Measurements from ENCODE around the gene SMARCA2. TPM values are rescaled to one million over a fixed set of nuclear protein-coding genes. Genes with fewer than 3 reads are reported as not detected.

SMARCA2 gene
- total and polyA plus RNA-seq, 9 of the 15 experiments (the other 6 are each of a cell fraction or from before 2014, with no cell fraction given): 8.0 to 34.8 (median 25.5) TPM

DNA sequence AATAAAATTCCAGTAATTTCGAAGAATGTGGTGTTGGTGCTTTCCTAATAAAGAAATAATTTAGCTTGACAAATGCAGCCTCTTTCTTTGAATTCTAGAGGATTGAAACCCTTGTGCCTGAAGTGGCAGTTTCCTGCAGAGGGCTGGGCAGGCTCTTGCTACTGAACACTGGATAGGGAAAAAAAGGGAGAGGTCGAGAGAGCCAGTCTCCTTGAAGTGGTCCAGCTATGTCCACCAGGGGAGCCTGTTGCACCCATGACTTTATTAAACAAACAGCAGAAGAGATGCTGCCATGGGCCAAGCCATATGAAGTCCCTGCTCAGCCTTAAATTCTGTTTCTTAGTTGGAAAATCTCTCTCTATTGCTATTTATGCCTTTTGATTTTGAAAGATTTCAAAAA, 178.4 kb downstream of the SMARCA2 start:
- H3K4me2 ChIP-seq (ENCODE audit: insufficient read depth, low read length): no peak overlapping the region
- TF ChIP-seq, protein P1, sequence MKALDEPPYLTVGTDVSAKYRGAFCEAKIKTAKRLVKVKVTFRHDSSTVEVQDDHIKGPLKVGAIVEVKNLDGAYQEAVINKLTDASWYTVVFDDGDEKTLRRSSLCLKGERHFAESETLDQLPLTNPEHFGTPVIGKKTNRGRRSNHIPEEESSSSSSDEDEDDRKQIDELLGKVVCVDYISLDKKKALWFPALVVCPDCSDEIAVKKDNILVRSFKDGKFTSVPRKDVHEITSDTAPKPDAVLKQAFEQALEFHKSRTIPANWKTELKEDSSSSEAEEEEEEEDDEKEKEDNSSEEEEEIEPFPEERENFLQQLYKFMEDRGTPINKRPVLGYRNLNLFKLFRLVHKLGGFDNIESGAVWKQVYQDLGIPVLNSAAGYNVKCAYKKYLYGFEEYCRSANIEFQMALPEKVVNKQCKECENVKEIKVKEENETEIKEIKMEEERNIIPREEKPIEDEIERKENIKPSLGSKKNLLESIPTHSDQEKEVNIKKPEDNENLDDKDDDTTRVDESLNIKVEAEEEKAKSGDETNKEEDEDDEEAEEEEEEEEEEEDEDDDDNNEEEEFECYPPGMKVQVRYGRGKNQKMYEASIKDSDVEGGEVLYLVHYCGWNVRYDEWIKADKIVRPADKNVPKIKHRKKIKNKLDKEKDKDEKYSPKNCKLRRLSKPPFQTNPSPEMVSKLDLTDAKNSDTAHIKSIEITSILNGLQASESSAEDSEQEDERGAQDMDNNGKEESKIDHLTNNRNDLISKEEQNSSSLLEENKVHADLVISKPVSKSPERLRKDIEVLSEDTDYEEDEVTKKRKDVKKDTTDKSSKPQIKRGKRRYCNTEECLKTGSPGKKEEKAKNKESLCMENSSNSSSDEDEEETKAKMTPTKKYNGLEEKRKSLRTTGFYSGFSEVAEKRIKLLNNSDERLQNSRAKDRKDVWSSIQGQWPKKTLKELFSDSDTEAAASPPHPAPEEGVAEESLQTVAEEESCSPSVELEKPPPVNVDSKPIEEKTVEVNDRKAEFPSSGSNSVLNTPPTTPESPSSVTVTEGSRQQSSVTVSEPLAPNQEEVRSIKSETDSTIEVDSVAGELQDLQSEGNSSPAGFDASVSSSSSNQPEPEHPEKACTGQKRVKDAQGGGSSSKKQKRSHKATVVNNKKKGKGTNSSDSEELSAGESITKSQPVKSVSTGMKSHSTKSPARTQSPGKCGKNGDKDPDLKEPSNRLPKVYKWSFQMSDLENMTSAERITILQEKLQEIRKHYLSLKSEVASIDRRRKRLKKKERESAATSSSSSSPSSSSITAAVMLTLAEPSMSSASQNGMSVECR (CRISPR knock-in tag; IDR thresholded peaks at IDR 0.05): no peak
- no peak for TF ChIP-seq NR3C1 (CRISPR knock-in tag; IDR thresholded peaks at IDR 0.05)
- no peak for TF ChIP-seq MAFG (tag; conservative IDR thresholded peaks at IDR 0.05)
- TF ChIP-seq ILK (tag; IDR thresholded peaks at IDR 0.05; ENCODE audit: borderline replicate concordance, low read depth): no peak
- TF ChIP-seq, protein P2, sequence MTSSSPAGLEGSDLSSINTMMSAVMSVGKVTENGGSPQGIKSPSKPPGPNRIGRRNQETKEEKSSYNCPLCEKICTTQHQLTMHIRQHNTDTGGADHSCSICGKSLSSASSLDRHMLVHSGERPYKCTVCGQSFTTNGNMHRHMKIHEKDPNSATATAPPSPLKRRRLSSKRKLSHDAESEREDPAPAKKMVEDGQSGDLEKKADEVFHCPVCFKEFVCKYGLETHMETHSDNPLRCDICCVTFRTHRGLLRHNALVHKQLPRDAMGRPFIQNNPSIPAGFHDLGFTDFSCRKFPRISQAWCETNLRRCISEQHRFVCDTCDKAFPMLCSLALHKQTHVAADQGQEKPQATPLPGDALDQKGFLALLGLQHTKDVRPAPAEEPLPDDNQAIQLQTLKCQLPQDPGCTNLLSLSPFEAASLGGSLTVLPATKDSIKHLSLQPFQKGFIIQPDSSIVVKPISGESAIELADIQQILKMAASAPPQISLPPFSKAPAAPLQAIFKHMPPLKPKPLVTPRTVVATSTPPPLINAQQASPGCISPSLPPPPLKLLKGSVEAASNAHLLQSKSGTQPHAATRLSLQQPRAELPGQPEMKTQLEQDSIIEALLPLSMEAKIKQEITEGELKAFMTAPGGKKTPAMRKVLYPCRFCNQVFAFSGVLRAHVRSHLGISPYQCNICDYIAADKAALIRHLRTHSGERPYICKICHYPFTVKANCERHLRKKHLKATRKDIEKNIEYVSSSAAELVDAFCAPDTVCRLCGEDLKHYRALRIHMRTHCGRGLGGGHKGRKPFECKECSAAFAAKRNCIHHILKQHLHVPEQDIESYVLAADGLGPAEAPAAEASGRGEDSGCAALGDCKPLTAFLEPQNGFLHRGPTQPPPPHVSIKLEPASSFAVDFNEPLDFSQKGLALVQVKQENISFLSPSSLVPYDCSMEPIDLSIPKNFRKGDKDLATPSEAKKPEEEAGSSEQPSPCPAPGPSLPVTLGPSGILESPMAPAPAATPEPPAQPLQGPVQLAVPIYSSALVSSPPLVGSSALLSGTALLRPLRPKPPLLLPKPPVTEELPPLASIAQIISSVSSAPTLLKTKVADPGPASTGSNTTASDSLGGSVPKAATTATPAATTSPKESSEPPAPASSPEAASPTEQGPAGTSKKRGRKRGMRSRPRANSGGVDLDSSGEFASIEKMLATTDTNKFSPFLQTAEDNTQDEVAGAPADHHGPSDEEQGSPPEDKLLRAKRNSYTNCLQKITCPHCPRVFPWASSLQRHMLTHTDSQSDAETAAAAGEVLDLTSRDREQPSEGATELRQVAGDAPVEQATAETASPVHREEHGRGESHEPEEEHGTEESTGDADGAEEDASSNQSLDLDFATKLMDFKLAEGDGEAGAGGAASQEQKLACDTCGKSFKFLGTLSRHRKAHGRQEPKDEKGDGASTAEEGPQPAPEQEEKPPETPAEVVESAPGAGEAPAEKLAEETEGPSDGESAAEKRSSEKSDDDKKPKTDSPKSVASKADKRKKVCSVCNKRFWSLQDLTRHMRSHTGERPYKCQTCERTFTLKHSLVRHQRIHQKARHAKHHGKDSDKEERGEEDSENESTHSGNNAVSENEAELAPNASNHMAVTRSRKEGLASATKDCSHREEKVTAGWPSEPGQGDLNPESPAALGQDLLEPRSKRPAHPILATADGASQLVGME (CRISPR knock-in tag; IDR thresholded peaks at IDR 0.05): no peak
- TF ChIP-seq SUPT5H (IDR thresholded peaks at IDR 0.05): no peak
- TF ChIP-seq, protein P3, sequence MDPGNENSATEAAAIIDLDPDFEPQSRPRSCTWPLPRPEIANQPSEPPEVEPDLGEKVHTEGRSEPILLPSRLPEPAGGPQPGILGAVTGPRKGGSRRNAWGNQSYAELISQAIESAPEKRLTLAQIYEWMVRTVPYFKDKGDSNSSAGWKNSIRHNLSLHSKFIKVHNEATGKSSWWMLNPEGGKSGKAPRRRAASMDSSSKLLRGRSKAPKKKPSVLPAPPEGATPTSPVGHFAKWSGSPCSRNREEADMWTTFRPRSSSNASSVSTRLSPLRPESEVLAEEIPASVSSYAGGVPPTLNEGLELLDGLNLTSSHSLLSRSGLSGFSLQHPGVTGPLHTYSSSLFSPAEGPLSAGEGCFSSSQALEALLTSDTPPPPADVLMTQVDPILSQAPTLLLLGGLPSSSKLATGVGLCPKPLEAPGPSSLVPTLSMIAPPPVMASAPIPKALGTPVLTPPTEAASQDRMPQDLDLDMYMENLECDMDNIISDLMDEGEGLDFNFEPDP (CRISPR knock-in tag; IDR thresholded peaks at IDR 0.05): no peak
- no peak for TF ChIP-seq BRD9 (IDR thresholded peaks at IDR 0.05; ENCODE audit: low read depth, partially characterized antibody)
- no peak for TF ChIP-seq ZNF347 (CRISPR knock-in tag; IDR thresholded peaks at IDR 0.05; ENCODE audit: low read depth)
- TF ChIP-seq CAMTA2 (CRISPR knock-in tag; conservative IDR thresholded peaks at IDR 0.05): no peak
- ATAC-seq (no peak), FAIRE-seq (no peak), DNase-seq (ENCODE audit: extremely low read depth in 1 of 4, low spot score in 3 of 4) (no peak)
- no peaks in the 10 kb centered on the region for H3K4me1 ChIP-seq (replicated peaks in 1 of 2; ENCODE audit: control insufficient read depth in 2 of 2, insufficient read depth in 2 of 2, low read length in 2 of 2)
- peaks cover 31% of the 10 kb centered on the region for H3K36me3 ChIP-seq (ENCODE audit: control insufficient read depth, insufficient read depth, low read length)
- no peak overlapping the region for H3K27ac ChIP-seq (ENCODE audit: extremely low read depth, low read depth, low read length)
- H3K79me2 ChIP-seq (ENCODE audit: control insufficient read depth, insufficient read depth, low read length): no peaks in the 10 kb centered on the region
- WGBS (ENCODE audit: insufficient coverage, low coverage, missing lambda C conversion rate): 43% methylated on average over 1 of the region's 2 CpGs
- intact Hi-C loops (cut with micrococcal nuclease): no loop called here
- H3K9me3 ChIP-seq (replicated peaks; ENCODE audit: control insufficient read depth, insufficient read depth, low read depth, low read length): no peaks in the 10 kb centered on the region
- BruUV-seq (replicated peaks): no TSS peak
- CTCF ChIA-PET (ENCODE audit: low intra/inter-chr PET ratio): no interaction called here
- POLR2A ChIA-PET: interaction anchor here (1.1 kb wide), 1 partner anchor 43 kb away, joined by 3 read pairs; no protein-coding TSS in a partner anchor
- H3K27me3 ChIP-seq (ENCODE audit: control insufficient read depth in 2 of 2, insufficient read depth in 2 of 2, low read length in 2 of 2): no peaks in the 10 kb centered on the region
- H2AFZ ChIP-seq (ENCODE audit: low read depth, low read length): no peak overlapping the region
- H3K9me1 ChIP-seq (ENCODE audit: control insufficient read depth, insufficient read depth, low read length): no peaks in the 10 kb centered on the region
- no peaks in the 10 kb centered on the region for H4K20me1 ChIP-seq (replicated peaks; ENCODE audit: control insufficient read depth, insufficient read depth, low read length)
- in situ Hi-C loops (cut with MboI): no loop called here
- H3K9ac ChIP-seq (ENCODE audit: insufficient read depth in 1 of 2, low read depth in 2 of 2, low read length in 2 of 2): no peak overlapping the region
- no peak overlapping the region for H3K4me3 ChIP-seq

Measured in K562 (cell line).